HepG2 (cell line): ENCODE results near the gene RAC3. TPM values are rescaled to one million over a fixed set of nuclear protein-coding genes. Genes with fewer than 3 reads are reported as not detected.
A peak's percentile ranks its signal among the peaks of the same experiment; 100 is the strongest.

Experiments used
- ARHGAP35 ChIP-seq: sonication (generic); formaldehyde crosslinking; IDR thresholded peaks from 2 replicates; pipeline ENCODE4 v1.9.0; 2022; ENCODE audit warnings: mild to moderate bottlenecking, inconsistent platforms, moderate library complexity, missing genetic modification reagents, borderline replicate concordance
- DNMT3B ChIP-seq: conservative IDR thresholded peaks from 2 replicates; pipeline ENCODE4 v1.6.1; 2016; ENCODE audit warnings: missing biosample characterization, control low read depth
- FOXK1 ChIP-seq: sonication (generic); formaldehyde crosslinking; IDR thresholded peaks from 2 replicates; pipeline ENCODE4 v1.4.0; 2020; ENCODE audit warnings: low read depth, missing genetic modification reagents, borderline replicate concordance
- NONO ChIP-seq, 2 experiments: fragments of 450-650 bp in 1 of 2; sonication (generic) in 1 of 2; formaldehyde crosslinking in 1 of 2; IDR thresholded peaks in 1 of 2; conservative IDR thresholded peaks in 1 of 2; 2 replicates each; pipeline versions ENCODE4 v1.6.1 to v1.8.0; 2017 to 2022; ENCODE audit warnings: mild to moderate bottlenecking in 1 of 2, missing genetic modification reagents in 1 of 2, moderate library complexity in 1 of 2
- POLR2G ChIP-seq: fragments of 200-400 bp; formaldehyde crosslinking; IDR thresholded peaks from 2 replicates; pipeline ENCODE4 v1.6.1; 2018; ENCODE audit warnings: mild to moderate bottlenecking, low read depth, low read length, moderate library complexity
- SPEN ChIP-seq: sonication (generic); formaldehyde crosslinking; IDR thresholded peaks from 2 replicates; pipeline ENCODE4 v1.5.1; 2020; ENCODE audit warnings: low read depth, mild to moderate bottlenecking, missing genetic modification reagents
- TAF1 ChIP-seq: sonication (generic); formaldehyde crosslinking; IDR thresholded peaks from 2 replicates; pipeline ENCODE4 v1.4.0; 2020; ENCODE audit warnings: missing genetic modification reagents
- YEATS2 ChIP-seq: sonication (generic); formaldehyde crosslinking; IDR thresholded peaks from 2 replicates; pipeline ENCODE4 v1.4.0; 2020; ENCODE audit warnings: missing genetic modification reagents, borderline replicate concordance
- YEATS4 ChIP-seq: sonication (generic); formaldehyde crosslinking; IDR thresholded peaks from 2 replicates; pipeline ENCODE4 v1.4.0; 2020; ENCODE audit warnings: missing genetic modification reagents, borderline replicate concordance
- ZKSCAN1 ChIP-seq: fragments of 150-350 bp; IDR thresholded peaks from 2 replicates; pipeline ENCODE4 v1.6.1; 2014; ENCODE audit warnings: low read length
- ZNF589 ChIP-seq: sonication (generic); formaldehyde crosslinking; conservative IDR thresholded peaks from 2 replicates; pipeline ENCODE4 v1.8.0; 2022; ENCODE audit warnings: mild to moderate bottlenecking, moderate library complexity, missing genetic modification reagents
- ZNF607 ChIP-seq: sonication (generic); formaldehyde crosslinking; IDR thresholded peaks from 2 replicates; pipeline ENCODE4 v1.5.1; 2020; ENCODE audit warnings: missing genetic modification reagents, mild to moderate bottlenecking, borderline replicate concordance
- ZNF777 ChIP-seq: sonication (generic); formaldehyde crosslinking; IDR thresholded peaks from 2 replicates; pipeline ENCODE4 v1.4.0; 2020; ENCODE audit warnings: missing genetic modification reagents
- ZNF782 ChIP-seq: sonication (generic); formaldehyde crosslinking; IDR thresholded peaks from 2 replicates; pipeline ENCODE4 v1.4.0; 2020; ENCODE audit warnings: missing genetic modification reagents, mild to moderate bottlenecking, borderline replicate concordance
- ZNF879 ChIP-seq: sonication (generic); formaldehyde crosslinking; IDR thresholded peaks from 2 replicates; pipeline ENCODE4 v1.8.1; 2023; ENCODE audit warnings: missing genetic modification reagents
- polyA plus RNA-seq, 8 experiments: library from polyadenylated mRNA; depleted of rRNA in 3 of 8; stranded (reverse) in 7 of 8; unstranded in 1 of 8; fragments of >200 nt; fragmentation: Illumina TruSeq in 4 of 8; extraction: Trizol in 4 of 8; gene quantifications; 2 replicates each; pipeline versions ENCODE4 v1.2.1 to v1.2.3, GENCODE V29; 2011 to 2016; ENCODE audit warnings: low read depth in 4 of 8, missing spikeins in 1 of 8, mixed read lengths in 1 of 8; ENCODE audit not compliant: insufficient read depth in 1 of 8
- total RNA-seq, 5 experiments: library from RNA; depleted of rRNA; stranded (reverse); fragments of >200 nt; fragmentation: Illumina TruSeq; extraction: Trizol; gene quantifications; 2 replicates each; pipeline ENCODE4 v1.2.3, GENCODE V29; 2016; ENCODE audit warnings: low read depth in 1 of 5
- TF ChIP-seq, protein P1 (sequence below), 2 experiments: fragments of 450-650 bp in 1 of 2; sonication (generic) in 1 of 2; formaldehyde crosslinking in 1 of 2; IDR thresholded peaks; 2 replicates each; pipeline versions ENCODE4 v1.6.1 to v1.8.0; 2016 to 2022; ENCODE audit warnings: antibody characterized with exemption in 1 of 2, mild to moderate bottlenecking in 1 of 2, missing genetic modification reagents in 1 of 2
- TF ChIP-seq, protein P2 (sequence below): sonication (generic); formaldehyde crosslinking; IDR thresholded peaks from 2 replicates; pipeline ENCODE4 v1.8.0; 2022; ENCODE audit warnings: low read depth, missing genetic modification reagents

Gene RAC3
- total and polyA plus RNA-seq, 2 of the 13 experiments (the other 11 are each of a cell fraction or from before 2014, with no cell fraction given) = 10.5 to 21.3 TPM

DNA sequence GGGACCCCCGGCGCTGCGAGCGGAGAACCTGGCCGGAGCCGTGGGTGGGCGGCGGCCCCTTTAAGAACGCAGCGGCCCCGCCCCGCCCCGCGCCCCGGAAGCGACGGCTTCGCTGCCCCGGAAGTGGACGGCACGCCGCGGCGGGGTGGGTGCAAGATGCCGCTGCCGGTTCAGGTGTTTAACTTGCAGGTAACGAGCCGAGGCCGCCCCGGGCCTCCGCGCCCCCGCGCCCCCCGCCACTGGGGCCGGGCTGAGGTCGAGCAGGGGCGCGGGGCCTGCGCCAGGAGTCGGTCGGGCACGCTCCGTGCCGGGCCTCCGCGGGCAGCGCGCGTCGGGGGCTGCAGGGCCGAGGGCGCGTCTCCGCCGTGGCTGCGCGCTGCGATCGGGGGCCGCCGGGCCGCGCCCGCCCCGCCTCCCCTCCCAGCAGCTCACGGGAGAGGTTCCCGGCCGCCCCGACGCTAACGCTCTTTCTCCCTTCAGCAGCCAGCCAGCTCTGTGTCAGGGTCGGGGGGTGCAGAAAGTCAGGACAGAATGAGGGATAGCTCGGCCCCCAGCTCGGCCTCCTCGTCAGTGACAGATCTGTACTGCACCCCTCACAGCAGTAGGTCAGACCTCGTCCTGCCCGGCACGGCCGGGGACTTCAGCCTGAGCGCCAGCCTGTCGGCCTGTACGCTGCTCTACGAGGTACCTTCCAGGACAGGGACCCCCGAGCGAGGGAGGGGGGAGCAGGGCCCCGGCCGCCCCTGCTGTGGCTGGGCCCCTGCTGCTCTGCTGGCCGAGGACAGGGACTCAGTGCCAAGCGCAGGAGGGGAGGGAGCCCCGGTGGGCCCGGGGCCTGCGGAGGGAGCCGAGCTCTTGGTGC, 20.5 kb downstream of the RAC3 start, which contains the start of the genes GPS1 and RFNG (continued):
- TF ChIP-seq, protein P1, sequence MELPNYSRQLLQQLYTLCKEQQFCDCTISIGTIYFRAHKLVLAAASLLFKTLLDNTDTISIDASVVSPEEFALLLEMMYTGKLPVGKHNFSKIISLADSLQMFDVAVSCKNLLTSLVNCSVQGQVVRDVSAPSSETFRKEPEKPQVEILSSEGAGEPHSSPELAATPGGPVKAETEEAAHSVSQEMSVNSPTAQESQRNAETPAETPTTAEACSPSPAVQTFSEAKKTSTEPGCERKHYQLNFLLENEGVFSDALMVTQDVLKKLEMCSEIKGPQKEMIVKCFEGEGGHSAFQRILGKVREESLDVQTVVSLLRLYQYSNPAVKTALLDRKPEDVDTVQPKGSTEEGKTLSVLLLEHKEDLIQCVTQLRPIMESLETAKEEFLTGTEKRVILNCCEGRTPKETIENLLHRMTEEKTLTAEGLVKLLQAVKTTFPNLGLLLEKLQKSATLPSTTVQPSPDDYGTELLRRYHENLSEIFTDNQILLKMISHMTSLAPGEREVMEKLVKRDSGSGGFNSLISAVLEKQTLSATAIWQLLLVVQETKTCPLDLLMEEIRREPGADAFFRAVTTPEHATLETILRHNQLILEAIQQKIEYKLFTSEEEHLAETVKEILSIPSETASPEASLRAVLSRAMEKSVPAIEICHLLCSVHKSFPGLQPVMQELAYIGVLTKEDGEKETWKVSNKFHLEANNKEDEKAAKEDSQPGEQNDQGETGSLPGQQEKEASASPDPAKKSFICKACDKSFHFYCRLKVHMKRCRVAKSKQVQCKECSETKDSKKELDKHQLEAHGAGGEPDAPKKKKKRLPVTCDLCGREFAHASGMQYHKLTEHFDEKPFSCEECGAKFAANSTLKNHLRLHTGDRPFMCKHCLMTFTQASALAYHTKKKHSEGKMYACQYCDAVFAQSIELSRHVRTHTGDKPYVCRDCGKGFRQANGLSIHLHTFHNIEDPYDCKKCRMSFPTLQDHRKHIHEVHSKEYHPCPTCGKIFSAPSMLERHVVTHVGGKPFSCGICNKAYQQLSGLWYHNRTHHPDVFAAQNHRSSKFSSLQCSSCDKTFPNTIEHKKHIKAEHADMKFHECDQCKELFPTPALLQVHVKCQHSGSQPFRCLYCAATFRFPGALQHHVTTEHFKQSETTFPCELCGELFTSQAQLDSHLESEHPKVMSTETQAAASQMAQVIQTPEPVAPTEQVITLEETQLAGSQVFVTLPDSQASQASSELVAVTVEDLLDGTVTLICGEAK (IDR thresholded peaks at IDR 0.05) = no peak
- TF ChIP-seq, protein P1 (CRISPR knock-in tag; IDR thresholded peaks at IDR 0.05) = 0 out of 2 replicates have a peak, but pooled peaks have one; percentile 19
- TF ChIP-seq ZKSCAN1 (no peak), ZNF777 (CRISPR knock-in tag) (peak; percentile 4; the same call in 1 of the 2 replicates), POLR2G (peak; percentile 29; the same call in 1 of the 2 replicates), ZNF782 (CRISPR knock-in tag) (peak; percentile 23; the same call in 1 of the 2 replicates), SPEN (CRISPR knock-in tag) (peak; percentile 67), YEATS4 (peak; percentile 34; the same call in 1 of the 2 replicates), TAF1 (peak; percentile 51; the same call in 1 of the 2 replicates), ARHGAP35 (CRISPR knock-in tag) (peak; percentile 40; the same call in 1 of the 2 replicates), ZNF879 (CRISPR knock-in tag) (no peak), NONO (IDR thresholded peaks at IDR 0.05) (no peak), NONO (CRISPR knock-in tag; conservative IDR thresholded peaks at IDR 0.05) (peak; percentile 59; the same call in 1 of the 2 replicates), FOXK1 (peak; percentile 41; the same call in 1 of the 2 replicates), DNMT3B (no peak), ZNF607 (CRISPR knock-in tag) (peak; percentile 31), ZNF589 (CRISPR knock-in tag) (peak; percentile 62; the same call in 1 of the 2 replicates), YEATS2 (CRISPR knock-in tag) (0 out of 2 replicates have a peak, but pooled peaks have one; percentile 47)
- TF ChIP-seq, protein P2, sequence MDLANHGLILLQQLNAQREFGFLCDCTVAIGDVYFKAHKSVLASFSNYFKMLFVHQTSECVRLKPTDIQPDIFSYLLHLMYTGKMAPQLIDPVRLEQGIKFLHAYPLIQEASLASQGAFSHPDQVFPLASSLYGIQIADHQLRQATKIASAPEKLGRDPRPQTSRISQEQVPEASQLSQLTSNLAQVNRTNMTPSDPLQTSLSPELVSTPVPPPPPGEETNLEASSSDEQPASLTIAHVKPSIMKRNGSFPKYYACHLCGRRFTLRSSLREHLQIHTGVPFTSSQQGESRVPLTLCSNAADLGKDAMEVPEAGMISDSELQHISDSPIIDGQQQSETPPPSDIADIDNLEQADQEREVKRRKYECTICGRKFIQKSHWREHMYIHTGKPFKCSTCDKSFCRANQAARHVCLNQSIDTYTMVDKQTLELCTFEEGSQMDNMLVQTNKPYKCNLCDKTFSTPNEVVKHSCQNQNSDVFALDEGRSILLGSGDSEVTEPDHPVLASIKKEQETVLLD = peak; percentile 47; the same call in 1 of the 2 replicates
